GM21576 (cell line): ENCODE measurements around the gene UGDH.
"Not testable (repeated sequence)": the region's sequence is repeated elsewhere in the genome, so short reads cannot be mapped to it uniquely, and the experiment has no call there.

Experiments
- ATAC-seq: cut with Tn5 transposase; IDR thresholded peaks from one replicate; pipeline ENCODE4 v1.9.1; 2021; ENCODE audit warnings: mild to moderate bottlenecking, moderate library complexity; ENCODE audit not compliant: unreplicated experiment

UGDH gene

GRCh38 chr4:39527296-39528060, at the start of gene UGDH:
UGDH (minus strand) TSS chr4:39527439; CDS start chr4:39521512, 5,927 bp downstream.
- peak; percentile 95 for ATAC-seq

GRCh38 chr4:39574946-39575345, 47.7 kb upstream of the UGDH start:
- no peak for ATAC-seq

GRCh38 chr4:39571504-39571903, 44.3 kb upstream of the UGDH start:
- no peak for ATAC-seq

- ATAC-seq = no peak
These were observed 43.8 kb upstream of the UGDH start for GRCh38 chr4:39571054-39571453.

GRCh38 chr4:39569209-39569608, 42.0 kb upstream of the UGDH start:
- ATAC-seq = peak; percentile 26

GRCh38 chr4:39568805-39569204, 41.6 kb upstream of the UGDH start:
- ATAC-seq = peak; percentile 70

GRCh38 chr4:39565878-39566600, 38.8 kb upstream of the UGDH start:
- no peak for ATAC-seq

- ATAC-seq = no peak
These were observed 36.2 kb upstream of the UGDH start for GRCh38 chr4:39563346-39563847.

GRCh38 chr4:39562792-39563191, 35.6 kb upstream of the UGDH start:
- ATAC-seq = no peak

GRCh38 chr4:39559626-39560025, 32.4 kb upstream of the UGDH start:
- ATAC-seq = no peak

GRCh38 chr4:39555472-39555871, 28.2 kb upstream of the UGDH start:
- no peak for ATAC-seq

- ATAC-seq = no peak
These were observed 21.3 kb upstream of the UGDH start for GRCh38 chr4:39548425-39549067.

- ATAC-seq = no peak
These were observed 17.5 kb upstream of the UGDH start for GRCh38 chr4:39544580-39545315.

- ATAC-seq = not testable (repeated sequence)
These were observed 16.8 kb upstream of the UGDH start for GRCh38 chr4:39544080-39544479.

GRCh38 chr4:39543034-39543433, 15.8 kb upstream of the UGDH start:
- ATAC-seq = no peak

GRCh38 chr4:39542611-39543012, 15.4 kb upstream of the UGDH start:
- no peak for ATAC-seq

- ATAC-seq = no peak
These were observed 14.9 kb upstream of the UGDH start for GRCh38 chr4:39541987-39542610.

- ATAC-seq = no peak
These were observed 11.9 kb upstream of the UGDH start for GRCh38 chr4:39539089-39539611.

- ATAC-seq = no peak
These were observed 6.3 kb upstream of the UGDH start for GRCh38 chr4:39533541-39533940.

GRCh38 chr4:39532237-39532636, 5.0 kb upstream of the UGDH start:
- not testable (repeated sequence) for ATAC-seq
